Activated naive CD8-positive, alpha-beta T cell treated with anti-CD3 and anti-CD28 coated beads, Interleukin-2, amount 50 U/mL, for 24 hours (primary cell): ENCODE results near the gene CD44.

Experiments
- ATAC-seq: fragments of 150-1000 bp; cut with Tn5 transposase; one replicate; pipeline ENCODE4 v1.10.0; 2021
- DNase-seq: peaks from one replicate; pipeline ENCODE4 v3.0.0; 2021
- H3K27ac Mint-ChIP-seq: one replicate; pipeline ENCODE4 v1.8.0; 2021; ENCODE audit warnings: mild to moderate bottlenecking, mixed read lengths
- H3K27me3 Mint-ChIP-seq: one replicate; pipeline ENCODE4 v1.8.0; 2021; ENCODE audit warnings: mixed read lengths
- H3K36me3 Mint-ChIP-seq: one replicate; pipeline ENCODE4 v1.8.0; 2021; ENCODE audit warnings: low read depth, mixed read lengths
- H3K4me1 Mint-ChIP-seq: one replicate; pipeline ENCODE4 v1.8.0; 2021; ENCODE audit warnings: mixed read lengths
- H3K4me3 Mint-ChIP-seq: one replicate; pipeline ENCODE4 v1.8.0; 2021; ENCODE audit warnings: mild to moderate bottlenecking, moderate library complexity, mixed read lengths
- H3K9me3 Mint-ChIP-seq: one replicate; pipeline ENCODE4 v1.8.0; 2021; ENCODE audit warnings: mixed read lengths

CD44 gene

GRCh38 chr11:35179466-35180135 is 40.6 kb downstream of the CD44 start:
- no peaks in the 10 kb centered on the region for H3K27me3 Mint-ChIP-seq
- no peak overlapping the region for H3K4me3 Mint-ChIP-seq

GRCh38 chr11:35180317-35181233 is 41.6 kb downstream of the CD44 start:
- no peaks in the 10 kb centered on the region for H3K27me3 Mint-ChIP-seq
- H3K4me3 Mint-ChIP-seq: no peak overlapping the region
- ATAC-seq (no peak), DNase-seq (no peak)
- H3K4me1 Mint-ChIP-seq: peaks cover 85% of the 10 kb centered on the region
- peak overlapping the region; percentile 93 for H3K27ac Mint-ChIP-seq
- H3K36me3 Mint-ChIP-seq: peaks cover 76% of the 10 kb centered on the region
- H3K9me3 Mint-ChIP-seq: peaks cover 4% of the 10 kb centered on the region

More at GRCh38 chr11:35179466-35180135, 40.6 kb downstream of the CD44 start:
- no peak for ATAC-seq
- peaks cover 86% of the 10 kb centered on the region for H3K4me1 Mint-ChIP-seq
- no peak for DNase-seq
- H3K36me3 Mint-ChIP-seq: peaks cover 75% of the 10 kb centered on the region
- H3K27ac Mint-ChIP-seq: peak overlapping the region; percentile 93
- peaks cover 4% of the 10 kb centered on the region for H3K9me3 Mint-ChIP-seq

- Mint-ChIP-seq H3K9me3 (peaks cover 4% of the 10 kb centered on the region), H3K36me3 (peaks cover 82% of the 10 kb centered on the region), H3K27ac (peak overlapping the region; percentile 67), H3K4me3 (no peak overlapping the region), H3K4me1 (peaks cover 81% of the 10 kb centered on the region), H3K27me3 (no peaks in the 10 kb centered on the region)
- ATAC-seq (no peak), DNase-seq (no peak)
Measured at GRCh38 chr11:35182317-35182939, 43.5 kb downstream of the CD44 start.

GRCh38 chr11:35183326-35183925 is 44.5 kb downstream of the CD44 start:
- Mint-ChIP-seq H3K27me3 (no peaks in the 10 kb centered on the region), H3K4me3 (no peak overlapping the region), H3K4me1 (peaks cover 80% of the 10 kb centered on the region), H3K36me3 (peaks cover 84% of the 10 kb centered on the region), H3K27ac (peak overlapping the region; percentile 67), H3K9me3 (peaks cover 4% of the 10 kb centered on the region)
- DNase-seq (no peak), ATAC-seq (no peak)

- peaks cover 83% of the 10 kb centered on the region for H3K36me3 Mint-ChIP-seq
- no peak overlapping the region for H3K4me3 Mint-ChIP-seq
- no peaks in the 10 kb centered on the region for H3K27me3 Mint-ChIP-seq
- ATAC-seq: no peak
- H3K4me1 Mint-ChIP-seq: peaks cover 71% of the 10 kb centered on the region
- peaks cover 4% of the 10 kb centered on the region for H3K9me3 Mint-ChIP-seq
- peak overlapping the region; percentile 47 for H3K27ac Mint-ChIP-seq
- DNase-seq: no peak
Measured at GRCh38 chr11:35185696-35186095, 46.7 kb downstream of the CD44 start.

- Mint-ChIP-seq H3K27ac (no peak overlapping the region), H3K4me3 (no peak overlapping the region), H3K4me1 (peaks cover 75% of the 10 kb centered on the region), H3K36me3 (peaks cover 88% of the 10 kb centered on the region), H3K9me3 (no peaks in the 10 kb centered on the region), H3K27me3 (no peaks in the 10 kb centered on the region)
- DNase-seq (no peak), ATAC-seq (no peak)
Measured at GRCh38 chr11:35187996-35188395, 49.0 kb downstream of the CD44 start.

- no peaks in the 10 kb centered on the region for H3K9me3 Mint-ChIP-seq
- ATAC-seq (peak; percentile 69), DNase-seq (no peak)
- H3K27ac Mint-ChIP-seq: peak overlapping the region; percentile 10
- H3K4me1 Mint-ChIP-seq: peaks cover 76% of the 10 kb centered on the region
- H3K4me3 Mint-ChIP-seq: no peak overlapping the region
- peaks cover 93% of the 10 kb centered on the region for H3K36me3 Mint-ChIP-seq
- no peaks in the 10 kb centered on the region for H3K27me3 Mint-ChIP-seq
Measured at GRCh38 chr11:35190804-35191348, 51.9 kb downstream of the CD44 start.

GRCh38 chr11:35192347-35192746 is 53.4 kb downstream of the CD44 start:
- Mint-ChIP-seq H3K36me3 (peaks cover 97% of the 10 kb centered on the region), H3K4me1 (peaks cover 75% of the 10 kb centered on the region), H3K9me3 (no peaks in the 10 kb centered on the region), H3K4me3 (no peak overlapping the region), H3K27ac (no peak overlapping the region), H3K27me3 (no peaks in the 10 kb centered on the region)
- DNase-seq (no peak), ATAC-seq (no peak)

- Mint-ChIP-seq H3K27me3 (no peaks in the 10 kb centered on the region), H3K36me3 (peaks cover 99% of the 10 kb centered on the region), H3K4me3 (no peak overlapping the region), H3K4me1 (peaks cover 70% of the 10 kb centered on the region), H3K27ac (no peak overlapping the region), H3K9me3 (no peaks in the 10 kb centered on the region)
- ATAC-seq (no peak), DNase-seq (no peak)
Measured at GRCh38 chr11:35193767-35194166, 54.8 kb downstream of the CD44 start.

- DNase-seq (no peak), ATAC-seq (no peak)
- no peak overlapping the region for H3K4me3 Mint-ChIP-seq
- no peak overlapping the region for H3K27ac Mint-ChIP-seq
- H3K9me3 Mint-ChIP-seq: peaks cover 10% of the 10 kb centered on the region
- peaks cover 98% of the 10 kb centered on the region for H3K36me3 Mint-ChIP-seq
- H3K27me3 Mint-ChIP-seq: no peaks in the 10 kb centered on the region
- H3K4me1 Mint-ChIP-seq: peaks cover 72% of the 10 kb centered on the region
Measured at GRCh38 chr11:35197292-35197691, 58.3 kb downstream of the CD44 start.

- peak overlapping the region; percentile 31 for H3K27ac Mint-ChIP-seq
- H3K9me3 Mint-ChIP-seq: peaks cover 10% of the 10 kb centered on the region
- no peaks in the 10 kb centered on the region for H3K27me3 Mint-ChIP-seq
- peaks cover 98% of the 10 kb centered on the region for H3K36me3 Mint-ChIP-seq
- DNase-seq: no peak
- no peak overlapping the region for H3K4me3 Mint-ChIP-seq
- H3K4me1 Mint-ChIP-seq: peaks cover 46% of the 10 kb centered on the region
- ATAC-seq: peak; percentile 57
Measured at GRCh38 chr11:35200811-35201341, 61.9 kb downstream of the CD44 start.

- H3K27me3 Mint-ChIP-seq: no peaks in the 10 kb centered on the region
- peaks cover 17% of the 10 kb centered on the region for H3K9me3 Mint-ChIP-seq
- DNase-seq: no peak
- peaks cover 98% of the 10 kb centered on the region for H3K36me3 Mint-ChIP-seq
- ATAC-seq: no peak
- peaks cover 33% of the 10 kb centered on the region for H3K4me1 Mint-ChIP-seq
- H3K27ac Mint-ChIP-seq: no peak overlapping the region
- H3K4me3 Mint-ChIP-seq: no peak overlapping the region
Measured at GRCh38 chr11:35204614-35205013, 65.6 kb downstream of the CD44 start.

- H3K4me3 Mint-ChIP-seq: no peak overlapping the region
- no peak for DNase-seq
- peaks cover 98% of the 10 kb centered on the region for H3K36me3 Mint-ChIP-seq
- H3K9me3 Mint-ChIP-seq: peaks cover 16% of the 10 kb centered on the region
- peak overlapping the region; percentile 57 for H3K27ac Mint-ChIP-seq
- no peaks in the 10 kb centered on the region for H3K27me3 Mint-ChIP-seq
- peaks cover 28% of the 10 kb centered on the region for H3K4me1 Mint-ChIP-seq
- no peak for ATAC-seq
Measured at GRCh38 chr11:35206616-35207015, 67.6 kb downstream of the CD44 start.
